GM15510 (cell line): ENCODE measurements around the gene PELI1.

Experiments used
- POLR2A ChIP-seq: IDR thresholded peaks from 3 replicates; pipeline ENCODE4 v1.6.1; 2011; ENCODE audit warnings: borderline replicate concordance; ENCODE audit not compliant: insufficient read length; ENCODE audit errors: extremely low read depth

PELI1 gene

GRCh38 chr2:64137996-64138395 is 6.2 kb downstream of the PELI1 start:
- no peak for TF ChIP-seq POLR2A

DNA sequence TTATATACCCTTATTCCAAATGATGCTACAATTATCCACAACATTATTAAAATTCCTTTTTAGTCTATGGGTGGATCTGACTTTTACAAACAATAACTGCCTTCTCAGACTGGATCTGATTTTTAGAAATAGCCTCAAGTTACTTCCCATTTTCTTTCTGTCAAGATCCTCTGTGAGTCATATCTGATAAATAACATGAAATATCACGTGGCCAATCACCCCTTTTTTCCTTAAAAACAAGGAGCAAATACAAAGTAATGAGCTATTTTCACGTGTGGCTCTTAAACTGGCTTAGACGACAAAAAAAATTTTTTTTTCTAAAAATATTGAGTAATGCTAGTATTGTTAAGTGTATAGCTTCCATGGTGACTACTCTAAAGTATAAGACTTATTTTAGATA is 6.7 kb downstream of the PELI1 start:
- no peak for TF ChIP-seq POLR2A

GRCh38 chr2:64135421-64135820 is 8.8 kb downstream of the PELI1 start:
- TF ChIP-seq POLR2A: no peak

GRCh38 chr2:64134813-64135212 is 9.4 kb downstream of the PELI1 start:
- no peak for TF ChIP-seq POLR2A

GRCh38 chr2:64133828-64134227 is 10.4 kb downstream of the PELI1 start:
- no peak for TF ChIP-seq POLR2A

- no peak for TF ChIP-seq POLR2A
Measured at GRCh38 chr2:64133354-64133753, 10.9 kb downstream of the PELI1 start.

DNA sequence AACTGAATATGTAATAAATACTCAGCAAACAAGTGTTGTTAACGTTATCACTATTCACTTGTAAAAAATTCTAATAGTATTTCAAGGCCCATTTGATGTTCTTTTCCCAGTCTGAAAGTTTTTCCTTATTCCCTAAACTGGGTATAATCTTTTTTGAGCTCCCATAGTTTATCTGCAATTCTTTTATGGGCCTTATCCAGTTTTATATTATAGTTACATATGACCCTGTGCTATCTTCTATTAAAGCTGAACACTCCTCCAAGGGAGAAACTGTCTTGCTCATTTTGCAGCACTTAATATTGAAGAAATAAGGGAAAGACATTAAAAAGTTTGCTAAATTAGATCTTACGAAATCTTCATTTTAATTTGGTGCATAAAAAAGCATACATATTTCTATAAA is 13.9 kb downstream of the PELI1 start:
- no peak for TF ChIP-seq POLR2A

GRCh38 chr2:64128943-64129391 is 15.3 kb downstream of the PELI1 start:
- no peak for TF ChIP-seq POLR2A

- TF ChIP-seq POLR2A: no peak
Measured at GRCh38 chr2:64128406-64128805, 15.8 kb downstream of the PELI1 start.

- TF ChIP-seq POLR2A: no peak
Measured at GRCh38 chr2:64127119-64127518, 17.1 kb downstream of the PELI1 start.

- TF ChIP-seq POLR2A: no peak
Measured at GRCh38 chr2:64126601-64127000, 17.6 kb downstream of the PELI1 start.

DNA sequence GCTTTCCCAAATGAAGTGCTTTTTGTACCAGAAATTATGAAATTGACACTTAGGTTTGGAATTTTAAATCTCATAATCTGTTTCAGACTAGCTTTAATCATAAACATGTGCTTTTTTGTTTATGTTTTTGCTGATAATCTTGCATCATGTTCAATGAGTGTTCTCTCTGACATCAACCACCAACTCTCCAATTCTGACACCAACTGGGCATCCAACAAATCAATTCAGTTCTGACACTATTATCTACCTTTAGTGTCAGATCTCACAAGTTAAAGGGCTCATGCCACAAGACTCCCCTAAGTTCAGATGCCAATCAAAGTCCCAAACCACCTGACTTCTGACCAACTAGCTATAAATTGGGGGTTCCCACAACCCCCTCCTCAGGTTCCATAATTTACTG is 19.6 kb downstream of the PELI1 start:
- TF ChIP-seq POLR2A: no peak

DNA sequence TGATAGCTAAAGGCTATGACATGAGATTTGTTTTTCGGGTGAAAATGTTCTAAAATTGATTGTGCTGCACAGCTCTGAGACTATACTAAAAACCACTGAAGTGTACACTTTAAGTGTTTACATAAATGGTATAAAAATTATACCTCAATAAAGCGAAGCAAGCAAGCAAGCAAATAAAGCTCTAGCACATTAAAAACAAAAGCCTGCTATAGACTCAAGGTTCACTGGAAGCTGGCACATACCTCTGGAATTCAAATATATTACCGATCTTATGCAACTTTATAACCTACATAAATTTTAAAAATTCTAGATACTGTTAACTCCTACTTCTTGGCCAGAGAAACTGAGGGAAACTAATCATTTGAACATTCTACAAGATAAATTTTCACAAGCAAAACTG is 20.1 kb downstream of the PELI1 start:
- TF ChIP-seq POLR2A: no peak

DNA sequence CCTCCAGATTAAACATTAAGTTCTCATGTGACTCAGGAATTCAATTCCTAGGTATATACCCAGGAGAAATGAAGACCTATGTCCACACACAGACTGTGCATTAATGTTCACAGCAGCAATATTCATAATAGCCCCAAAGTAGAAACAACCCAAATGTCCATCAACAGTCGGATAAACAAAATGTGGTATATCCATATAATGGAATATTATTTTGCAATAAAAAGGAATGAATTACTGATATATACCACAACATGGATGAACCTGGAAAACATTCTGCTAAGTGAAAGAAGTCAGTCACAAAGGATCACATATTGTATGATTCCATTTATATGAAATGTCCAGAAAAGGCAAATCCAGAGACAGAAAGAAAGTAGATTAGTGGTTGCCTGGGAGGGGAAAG is 20.5 kb downstream of the PELI1 start:
- TF ChIP-seq POLR2A: no peak

- no peak for TF ChIP-seq POLR2A
Measured at GRCh38 chr2:64122358-64122757, 21.9 kb downstream of the PELI1 start.

DNA sequence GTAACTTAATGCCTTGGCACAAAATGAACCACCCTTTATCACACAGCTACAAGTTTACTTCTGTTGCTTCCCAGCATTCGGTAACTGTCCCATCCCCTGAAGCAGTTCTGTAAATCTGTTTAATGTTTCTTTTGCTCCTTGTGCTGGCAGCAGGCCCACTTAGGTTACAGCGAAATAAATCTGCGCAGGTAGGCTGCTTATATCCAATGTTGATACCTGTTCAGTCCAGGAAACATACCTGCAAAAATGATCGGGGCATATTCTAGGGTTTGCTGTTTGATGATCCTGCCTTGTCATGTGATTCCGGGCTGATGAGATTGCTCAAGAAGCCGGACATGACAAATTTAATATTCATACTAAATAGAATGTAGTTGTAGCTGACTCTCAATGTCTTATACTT is 23.3 kb downstream of the PELI1 start:
- no peak for TF ChIP-seq POLR2A

DNA sequence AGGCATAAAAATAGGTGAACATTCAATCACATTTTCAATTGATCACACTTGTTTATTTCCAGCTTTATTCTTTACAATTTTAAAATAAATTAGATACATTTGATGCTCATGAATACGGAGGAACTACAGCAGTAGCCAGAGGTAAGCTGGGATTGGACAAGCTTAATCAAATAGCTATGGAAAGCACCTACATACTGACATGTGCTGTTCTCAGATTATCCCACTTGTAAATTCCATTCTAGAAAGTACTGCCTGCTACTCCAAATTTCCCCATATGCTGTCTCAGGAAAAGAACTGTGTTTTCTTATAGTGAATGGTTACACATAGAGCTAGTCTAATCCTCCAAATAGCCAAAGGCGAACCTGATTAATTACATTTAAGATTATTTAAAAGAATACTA is 24.2 kb downstream of the PELI1 start:
- TF ChIP-seq POLR2A: no peak
